VCaP (cell line): ENCODE results near the gene DNASE1L3.
A peak's percentile ranks its signal among the peaks of the same experiment; 100 is the strongest.

ENCODE experiments used
- H3K27ac ChIP-seq: fragments of 450-650 bp; 2 replicates; pipeline ENCODE4 v1.5.1; 2017
- CTCF ChIP-seq: fragments of 450-650 bp; conservative IDR thresholded peaks from 2 replicates; pipeline ENCODE4 v1.5.1; 2017; ENCODE audit warnings: mild to moderate bottlenecking, moderate library complexity

Gene DNASE1L3

DNA sequence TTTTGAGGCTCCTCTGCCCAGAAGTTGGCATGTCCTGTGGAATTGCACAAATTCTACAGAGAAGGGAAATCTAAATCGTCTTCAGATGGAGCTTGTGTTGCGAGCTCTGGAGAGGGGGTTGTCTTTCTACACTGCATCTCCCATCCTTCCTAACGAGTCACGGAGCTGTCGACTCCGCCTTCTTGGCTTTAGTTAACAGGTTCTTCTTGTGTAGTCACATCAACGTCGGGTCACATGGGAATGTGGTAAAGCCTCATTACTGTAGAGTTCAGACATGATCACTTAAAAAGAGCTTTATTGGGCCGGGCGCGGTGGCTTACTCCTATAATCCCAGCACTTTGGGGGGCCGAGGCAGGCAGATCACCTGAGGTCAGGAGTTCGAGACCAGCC lies 60.0 kb downstream of the DNASE1L3 start:
- no peak for TF ChIP-seq CTCF
- H3K27ac ChIP-seq = peak overlapping the region; percentile 99

DNA sequence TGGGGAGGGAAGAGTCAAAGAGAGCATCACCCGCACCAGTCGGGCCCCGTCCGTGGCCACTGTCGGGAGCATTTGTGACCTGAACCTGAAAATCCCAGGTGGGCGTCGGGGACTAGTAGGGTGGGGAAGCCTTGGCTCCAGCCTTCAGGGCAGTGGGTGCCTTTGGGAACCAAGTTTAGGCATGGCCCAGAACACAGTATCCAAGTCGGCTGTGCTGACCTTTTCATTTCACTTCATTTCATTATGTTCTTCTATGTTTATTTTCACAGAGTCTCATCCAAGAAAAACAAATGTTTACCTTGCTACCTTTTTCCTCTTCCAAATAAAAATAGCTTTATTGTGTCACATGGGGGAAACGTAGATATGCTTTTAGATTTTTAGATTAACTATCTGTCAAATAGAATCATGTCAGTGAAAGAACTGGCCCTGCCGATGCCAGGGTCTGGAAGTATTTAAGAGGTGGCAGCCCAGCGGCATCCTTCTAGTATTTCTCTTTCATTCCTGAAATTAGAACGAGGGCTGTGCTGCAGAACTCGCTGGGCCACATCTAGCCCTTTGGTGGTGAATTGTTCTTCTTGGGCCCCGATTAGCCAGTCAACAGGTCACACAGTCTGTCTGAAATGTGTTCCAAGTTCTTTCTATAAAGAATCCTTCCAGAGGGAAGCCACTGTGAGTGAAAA lies 60.5 kb downstream of the DNASE1L3 start:
- peak overlapping the region; percentile 99 for H3K27ac ChIP-seq
- no peak for TF ChIP-seq CTCF

- TF ChIP-seq CTCF = no peak
- H3K27ac ChIP-seq = peak overlapping the region; percentile 99
These were observed 62.7 kb downstream of the DNASE1L3 start for GRCh38 chr3:58148049-58148448.

- peak overlapping the region; percentile 99 for H3K27ac ChIP-seq
- no peak for TF ChIP-seq CTCF
These were observed 66.1 kb downstream of the DNASE1L3 start for GRCh38 chr3:58144478-58145325.

- no peak for TF ChIP-seq CTCF
- peak overlapping the region; percentile 99 for H3K27ac ChIP-seq
These were observed 67.2 kb downstream of the DNASE1L3 start for GRCh38 chr3:58143417-58144055.
